Calu3 (cell line): ENCODE data around the gene TRRAP. TPM values are rescaled to one million over a fixed set of nuclear protein-coding genes. Genes with fewer than 3 reads are reported as not detected.

Experiments
- BruUV-seq: library from RNA; stranded (reverse); fragments of 400-500 nt; replicated peaks from 2 replicates; lab custom pipeline; 2021; lab: Mats Ljungman, UMichigan
- CTCF ChIA-PET: fragments of 300-600 bp; sonication (Branson Sonifier 250); formaldehyde crosslinking; loops from one replicate; lab custom pipeline; 2022; ENCODE audit warnings: antibody characterized with exemption; lab: Charles Lee
- DNase-seq: peaks from one replicate; pipeline ENCODE4 v3.0.0; 2022
- H3K27ac Mint-ChIP-seq: one replicate; pipeline ENCODE4 v1.8.0; 2022; ENCODE audit warnings: mixed read lengths; ENCODE audit not compliant: unreplicated experiment
- H3K27me3 Mint-ChIP-seq: one replicate; pipeline ENCODE4 v1.8.0; 2022; ENCODE audit warnings: mixed read lengths; ENCODE audit not compliant: unreplicated experiment
- H3K36me3 Mint-ChIP-seq: one replicate; pipeline ENCODE4 v1.8.0; 2022; ENCODE audit warnings: mild to moderate bottlenecking, moderate library complexity, mixed read lengths; ENCODE audit not compliant: insufficient read depth, unreplicated experiment
- H3K4me1 Mint-ChIP-seq: one replicate; pipeline ENCODE4 v1.8.0; 2022; ENCODE audit warnings: mild to moderate bottlenecking, low read depth, mixed read lengths; ENCODE audit not compliant: unreplicated experiment
- H3K4me3 Mint-ChIP-seq: one replicate; pipeline ENCODE4 v1.8.0; 2022; ENCODE audit warnings: mild to moderate bottlenecking, low read depth, moderate library complexity, mixed read lengths; ENCODE audit not compliant: unreplicated experiment
- H3K9me3 Mint-ChIP-seq: one replicate; pipeline ENCODE4 v1.8.0; 2022; ENCODE audit warnings: low read depth, mixed read lengths; ENCODE audit not compliant: unreplicated experiment
- CTCF ChIP-seq: fragments of 200-600 bp; IDR thresholded peaks from one replicate; pipeline ENCODE4 v1.8.0; 2022; ENCODE audit warnings: antibody characterized with exemption; ENCODE audit not compliant: unreplicated experiment
- intact Hi-C: fragments of 100-400 bp; cut with micrococcal nuclease; formaldehyde crosslinking; loops from one replicate; pipeline ENCODE4 v1.10.0; 2022; ENCODE audit not compliant: unreplicated experiment
- total RNA-seq: library from RNA; stranded (reverse); gene quantifications from 2 replicates; pipeline ENCODE4 v1.2.3, GENCODE V29; 2022

The TRRAP gene
- total RNA-seq, 1 experiment from 2014 or later = 30.9 TPM

GRCh38 chr7:98930921-98931320, 52.6 kb downstream of the TRRAP start:
- no peaks in the 10 kb centered on the region for H3K9me3 Mint-ChIP-seq
- H3K4me1 Mint-ChIP-seq = no peaks in the 10 kb centered on the region
- no TSS peak for BruUV-seq
- H3K4me3 Mint-ChIP-seq = no peak overlapping the region
- CTCF ChIA-PET = no interaction called here
- intact Hi-C loops = no loop called here
- peaks cover 51% of the 10 kb centered on the region for H3K36me3 Mint-ChIP-seq
- no peak for TF ChIP-seq CTCF
- H3K27ac Mint-ChIP-seq = no peak overlapping the region
- no peak for DNase-seq
- H3K27me3 Mint-ChIP-seq = no peaks in the 10 kb centered on the region

GRCh38 chr7:98933321-98933720, 55.0 kb downstream of the TRRAP start:
- H3K27ac Mint-ChIP-seq = no peak overlapping the region
- H3K9me3 Mint-ChIP-seq = no peaks in the 10 kb centered on the region
- CTCF ChIA-PET = no interaction called here
- H3K4me3 Mint-ChIP-seq = no peak overlapping the region
- H3K27me3 Mint-ChIP-seq = no peaks in the 10 kb centered on the region
- no peaks in the 10 kb centered on the region for H3K4me1 Mint-ChIP-seq
- DNase-seq = no peak
- BruUV-seq = no TSS peak
- intact Hi-C loops = no loop called here
- TF ChIP-seq CTCF = no peak
- peaks cover 39% of the 10 kb centered on the region for H3K36me3 Mint-ChIP-seq

GRCh38 chr7:98934267-98934666, 55.9 kb downstream of the TRRAP start:
- BruUV-seq = no TSS peak
- Mint-ChIP-seq H3K27ac (no peak overlapping the region), H3K36me3 (peaks cover 31% of the 10 kb centered on the region), H3K4me3 (no peak overlapping the region), H3K9me3 (no peaks in the 10 kb centered on the region), H3K27me3 (no peaks in the 10 kb centered on the region), H3K4me1 (no peaks in the 10 kb centered on the region)
- CTCF ChIA-PET = no interaction called here
- no peak for DNase-seq
- intact Hi-C loops = no loop called here
- no peak for TF ChIP-seq CTCF

- Mint-ChIP-seq H3K9me3 (no peaks in the 10 kb centered on the region), H3K36me3 (peaks cover 27% of the 10 kb centered on the region), H3K27me3 (no peaks in the 10 kb centered on the region), H3K4me3 (no peak overlapping the region), H3K4me1 (no peaks in the 10 kb centered on the region), H3K27ac (no peak overlapping the region)
- CTCF ChIA-PET = no interaction called here
- BruUV-seq = no TSS peak
- intact Hi-C loops = no loop called here
- no peak for DNase-seq
- no peak for TF ChIP-seq CTCF
Measured at GRCh38 chr7:98935811-98936210, 57.5 kb downstream of the TRRAP start.
